Renal pelvis (tissue), 4 donors: ENCODE results near the gene PGAM4. TPM values are rescaled to one million over a fixed set of nuclear protein-coding genes. Genes with fewer than 3 reads are reported as not detected.
"Not testable (repeated sequence)": the region's sequence is repeated elsewhere in the genome, so short reads cannot be mapped to it uniquely, and the experiment has no call there.

Experiments used
- DNase-seq: peaks from one replicate; pipeline ENCODE4 v3.0.0-alpha.2; 2013
- polyA plus RNA-seq, 3 donors: library from polyadenylated mRNA; unstranded; fragments of 120-200 nt; gene quantifications; one replicate each; pipeline ENCODE4 v1.2.1, GENCODE V29; 2013; ENCODE audit not compliant: insufficient read length in 3 of 3

Gene PGAM4
- polyA plus RNA-seq, 3 donors = 0.11 TPM; not detected in 2

GRCh38 chrX:77930581-77930980 lies 38.9 kb downstream of the PGAM4 start:
- no peak for DNase-seq

- no peak for DNase-seq
These were observed 43.7 kb downstream of the PGAM4 start for GRCh38 chrX:77925764-77926163.

- no peak for DNase-seq
These were observed 45.0 kb downstream of the PGAM4 start for GRCh38 chrX:77924320-77924859.

GRCh38 chrX:77922787-77923186 lies 46.7 kb downstream of the PGAM4 start:
- DNase-seq = no peak

- DNase-seq = not testable (repeated sequence)
These were observed 50.1 kb downstream of the PGAM4 start for GRCh38 chrX:77919370-77919769.

- no peak for DNase-seq
These were observed 50.9 kb downstream of the PGAM4 start for GRCh38 chrX:77918568-77918967.

Other genes starting within 250 kb of the PGAM4 start
- 10 to 100 TPM; 72.8 to 96.6 (median 77.7) TPM for gene ATRX, start 183.4 kb downstream of the PGAM4 start, polyA plus RNA-seq
- gene MAGT1, start 74.2 kb downstream of the PGAM4 start, polyA plus RNA-seq = 10 to 100 TPM; 73.3 to 91.3 (median 85.3) TPM
- gene COX7B, start 70.2 kb downstream of the PGAM4 start, polyA plus RNA-seq = 100 to 1,000 TPM; 245 to 356 (median 294) TPM
- gene ATP7A, start 58.9 kb downstream of the PGAM4 start, polyA plus RNA-seq = 10 to 100 TPM; 13.2 to 17.8 (median 15.4) TPM
- 100 to 1,000 TPM; 340 to 394 (median 394) TPM for gene PGK1, start 134.6 kb upstream of the PGAM4 start, polyA plus RNA-seq
- 10 to 100 TPM; 42.4 to 49.0 (median 47.4) TPM for gene TAF9B, start 170.0 kb upstream of the PGAM4 start, polyA plus RNA-seq